SHP77 treated with DMSO at 0.1 percent for 48 hours (cell line): ENCODE data around the gene HDLBP.

Experiments used
- DNase-seq: peaks from one replicate; lab custom pipeline; 2025; lab: John Stamatoyannopoulos, UW

The HDLBP gene

GRCh38 chr2:241190291-241190981, 125.0 kb downstream of the HDLBP start:
- DNase-seq: no peak

GRCh38 chr2:241189856-241190201, 125.6 kb downstream of the HDLBP start:
- DNase-seq: no peak

- no peak for DNase-seq
Measured at GRCh38 chr2:241189093-241189855, 126.2 kb downstream of the HDLBP start.

- DNase-seq: no peak
Measured at GRCh38 chr2:241188361-241189092, 126.9 kb downstream of the HDLBP start, which contains the start of gene ANO7. Gene ANO7, plus strand, starts transcription at chr2:241188677. Its CDS starts 1,387 bp downstream, at chr2:241190064.

GRCh38 chr2:241187918-241188234, 127.6 kb downstream of the HDLBP start:
- no peak for DNase-seq

- no peak for DNase-seq
Measured at GRCh38 chr2:241187101-241187917, 128.2 kb downstream of the HDLBP start.

- no peak for DNase-seq
Measured at GRCh38 chr2:241185961-241186360, 129.5 kb downstream of the HDLBP start.

GRCh38 chr2:241184901-241185300, 130.6 kb downstream of the HDLBP start:
- DNase-seq: no peak

- DNase-seq: no peak
Measured at GRCh38 chr2:241183221-241183620, 132.3 kb downstream of the HDLBP start.

- DNase-seq: no peak
Measured at GRCh38 chr2:241182531-241183133, 132.8 kb downstream of the HDLBP start.

GRCh38 chr2:241182126-241182525, 133.3 kb downstream of the HDLBP start:
- DNase-seq: no peak

GRCh38 chr2:241180495-241180894, 135.0 kb downstream of the HDLBP start:
- no peak for DNase-seq

GRCh38 chr2:241179899-241180298, 135.6 kb downstream of the HDLBP start:
- no peak for DNase-seq

- DNase-seq: no peak
Measured at GRCh38 chr2:241178961-241179360, 136.5 kb downstream of the HDLBP start.

GRCh38 chr2:241177526-241178334, 137.7 kb downstream of the HDLBP start:
- no peak for DNase-seq
